ENCODE data around the gene RBM10.

The RBM10 gene

GRCh38 chrX:47218280-47218919 lies 73.4 kb downstream of the RBM10 start, which contains the start of gene CDK16:
Gene CDK16 (plus strand): TSS chrX:47218681. CDS start chrX:47223558, 4,877 bp downstream.
- peak; percentile 73 for DNase-seq (ENCODE audit: low spot score)

DNA sequence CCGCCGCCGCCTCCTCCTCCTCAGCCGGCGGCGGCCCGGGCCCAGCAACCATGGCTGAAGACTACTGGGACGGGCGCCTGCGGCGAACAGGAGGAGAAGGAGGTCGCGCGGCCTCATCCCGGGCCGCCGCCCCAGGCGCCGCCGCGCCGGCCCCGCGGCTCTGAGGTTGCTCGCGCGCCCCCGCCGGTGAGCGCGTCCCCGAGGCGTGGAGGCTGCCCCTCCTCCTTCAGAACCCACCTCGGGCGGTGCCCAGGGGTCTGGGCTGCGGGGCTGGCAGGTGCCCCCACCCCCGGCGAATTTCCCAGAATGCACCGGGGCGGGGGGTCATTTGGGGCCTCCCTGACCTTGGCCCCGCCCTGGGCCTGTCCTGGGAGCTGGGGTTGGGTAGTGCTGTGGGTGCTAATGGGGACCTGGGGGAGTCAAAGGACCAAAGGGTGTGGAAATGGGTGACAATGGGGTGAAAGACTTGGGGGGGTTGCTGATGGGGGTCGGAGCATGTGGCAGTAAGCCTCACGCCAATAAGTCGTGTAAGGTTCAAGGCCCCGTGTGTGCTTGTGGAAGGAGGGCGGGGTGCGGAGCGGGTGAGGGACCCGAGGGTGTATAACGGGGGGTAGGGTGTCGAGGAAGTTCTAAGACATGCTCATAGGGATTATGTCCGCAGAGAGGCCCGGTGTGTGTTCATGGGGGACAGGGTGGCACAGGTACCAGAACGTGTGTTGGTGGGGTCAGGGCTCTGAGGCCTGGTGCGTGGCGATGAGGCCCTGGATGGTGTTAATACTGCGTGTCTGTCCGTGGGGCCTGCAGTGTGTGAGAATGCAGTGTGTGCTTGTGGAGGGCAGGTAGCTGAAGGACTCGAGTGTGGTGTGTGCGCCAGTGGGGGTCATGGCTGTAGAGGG lies 74.1 kb downstream of the RBM10 start:
- DNase-seq (ENCODE audit: low spot score), result no peak

GRCh38 chrX:47221756-47222155 lies 76.7 kb downstream of the RBM10 start:
- peak; percentile 47 for DNase-seq (ENCODE audit: low spot score)

GRCh38 chrX:47222751-47223350 lies 77.8 kb downstream of the RBM10 start:
- no peak for DNase-seq (ENCODE audit: low spot score)

DNA sequence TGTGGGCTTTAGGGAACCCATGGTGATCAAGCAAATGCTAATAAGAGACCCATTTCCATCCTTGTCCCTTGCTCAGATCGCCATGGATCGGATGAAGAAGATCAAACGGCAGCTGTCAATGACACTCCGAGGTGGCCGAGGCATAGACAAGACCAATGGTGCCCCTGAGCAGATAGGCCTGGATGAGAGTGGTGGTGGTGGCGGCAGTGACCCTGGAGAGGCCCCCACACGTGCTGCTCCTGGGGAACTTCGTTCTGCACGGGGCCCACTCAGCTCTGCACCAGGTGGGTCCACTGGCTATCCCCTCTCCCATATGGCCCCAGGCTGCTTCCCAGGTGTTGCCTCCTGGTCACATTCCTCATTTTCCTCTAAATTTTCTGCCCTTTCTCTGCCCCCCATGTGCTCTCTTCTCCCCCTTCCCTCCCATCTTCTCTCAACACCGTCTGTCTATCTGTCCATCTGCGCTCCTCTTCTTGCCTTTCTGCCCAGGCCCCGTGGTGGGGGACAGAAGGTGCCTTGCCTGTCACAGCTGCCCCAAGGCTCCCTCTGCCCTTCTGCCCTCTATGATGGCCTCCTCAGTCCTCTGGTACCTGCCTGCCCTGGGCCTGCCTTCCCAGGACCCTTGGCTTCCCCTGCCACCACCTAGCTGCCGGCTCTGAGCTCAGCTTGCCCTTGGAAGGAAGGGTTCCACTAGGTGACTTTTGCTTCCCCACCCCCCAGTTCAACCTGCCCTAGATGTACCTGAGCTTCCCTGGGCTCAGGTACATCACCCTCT lies 78.6 kb downstream of the RBM10 start:
- no peak for DNase-seq (ENCODE audit: low spot score)

DNA sequence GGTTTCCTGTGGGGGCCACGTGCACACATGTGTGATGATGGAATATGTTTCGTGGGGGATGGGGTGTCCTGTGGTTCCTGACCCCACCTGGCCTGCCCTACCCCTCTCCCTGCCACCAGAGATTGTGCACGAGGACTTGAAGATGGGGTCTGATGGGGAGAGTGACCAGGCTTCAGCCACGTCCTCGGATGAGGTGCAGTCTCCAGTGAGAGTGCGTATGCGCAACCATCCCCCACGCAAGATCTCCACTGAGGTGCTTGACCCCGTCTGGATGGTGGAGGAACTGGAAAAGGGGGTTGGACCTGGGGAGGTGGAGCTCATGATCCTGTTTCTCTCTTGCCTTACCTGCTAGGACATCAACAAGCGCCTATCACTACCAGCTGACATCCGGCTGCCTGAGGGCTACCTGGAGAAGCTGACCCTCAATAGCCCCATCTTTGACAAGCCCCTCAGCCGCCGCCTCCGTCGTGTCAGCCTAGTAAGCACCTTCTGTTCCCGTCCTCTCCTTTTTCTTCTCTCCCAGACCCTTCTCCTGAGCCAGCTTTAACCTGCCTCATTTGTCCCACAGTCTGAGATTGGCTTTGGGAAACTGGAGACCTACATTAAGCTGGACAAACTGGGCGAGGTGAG lies 79.4 kb downstream of the RBM10 start:
- no peak for DNase-seq (ENCODE audit: low spot score)

DNA sequence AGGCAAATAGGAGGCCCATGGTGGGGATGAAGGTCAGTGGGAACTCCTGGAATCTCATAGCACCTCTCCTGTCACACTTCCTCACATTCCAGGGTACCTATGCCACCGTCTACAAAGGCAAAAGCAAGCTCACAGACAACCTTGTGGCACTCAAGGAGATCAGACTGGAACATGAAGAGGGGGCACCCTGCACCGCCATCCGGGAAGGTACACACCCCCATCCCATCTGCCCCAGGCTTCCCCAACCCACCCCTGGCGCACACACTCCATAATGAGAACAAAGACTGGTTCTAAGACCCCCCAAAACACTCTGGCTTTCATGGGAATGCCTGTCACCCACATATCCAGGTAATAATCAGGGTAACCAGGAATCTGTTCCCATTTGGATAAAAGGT lies 79.9 kb downstream of the RBM10 start:
- DNase-seq (ENCODE audit: low spot score), result no peak

GRCh38 chrX:47226071-47226470 lies 81.0 kb downstream of the RBM10 start:
- DNase-seq (ENCODE audit: low spot score), result no peak

- no peak for DNase-seq (ENCODE audit: low spot score)
Measured at GRCh38 chrX:47226531-47227333, 81.7 kb downstream of the RBM10 start.

DNA sequence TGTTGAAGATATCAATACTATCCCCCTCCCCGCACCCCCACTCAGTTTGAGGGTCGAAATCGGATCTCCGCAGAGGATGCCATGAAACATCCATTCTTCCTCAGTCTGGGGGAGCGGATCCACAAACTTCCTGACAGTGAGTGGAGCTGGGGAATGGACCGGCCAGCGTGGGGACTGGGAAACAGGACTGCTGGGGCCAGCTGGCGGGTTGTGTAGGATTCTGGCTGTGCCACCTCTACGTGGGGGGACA lies 82.2 kb downstream of the RBM10 start:
- no peak for DNase-seq (ENCODE audit: low spot score)

DNA sequence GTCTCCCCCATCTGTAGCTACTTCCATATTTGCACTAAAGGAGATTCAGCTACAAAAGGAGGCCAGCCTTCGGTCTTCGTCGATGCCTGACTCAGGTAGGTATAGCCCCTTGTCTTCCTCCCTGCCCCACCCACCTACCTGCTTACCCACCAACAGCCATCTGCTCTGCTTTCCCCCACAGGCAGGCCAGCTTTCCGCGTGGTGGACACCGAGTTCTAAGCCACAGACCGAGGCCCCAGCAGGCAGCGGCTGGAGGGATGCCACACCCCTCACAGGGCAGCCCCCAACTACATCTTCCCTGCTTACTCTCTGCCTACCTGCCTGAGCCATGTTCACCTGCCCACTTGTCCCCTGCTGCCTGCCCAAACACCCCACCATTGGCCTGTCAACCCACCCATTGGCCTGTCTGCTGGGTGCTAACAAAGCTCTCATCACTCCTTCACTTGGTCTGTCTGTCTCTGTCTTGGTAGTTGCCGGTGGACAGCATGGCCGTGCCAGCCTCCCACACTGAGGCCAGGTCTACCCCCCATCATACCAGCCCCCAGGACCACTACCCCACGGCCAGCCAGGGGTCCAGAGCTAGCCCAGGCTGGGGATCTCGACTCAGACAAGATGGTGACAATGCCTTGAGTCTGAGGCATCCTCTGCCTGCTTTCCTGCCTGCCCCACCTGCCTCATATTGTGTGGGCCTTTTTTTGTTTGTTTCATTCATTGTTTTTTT lies 83.7 kb downstream of the RBM10 start:
- DNase-seq (ENCODE audit: low spot score), result no peak

DNA sequence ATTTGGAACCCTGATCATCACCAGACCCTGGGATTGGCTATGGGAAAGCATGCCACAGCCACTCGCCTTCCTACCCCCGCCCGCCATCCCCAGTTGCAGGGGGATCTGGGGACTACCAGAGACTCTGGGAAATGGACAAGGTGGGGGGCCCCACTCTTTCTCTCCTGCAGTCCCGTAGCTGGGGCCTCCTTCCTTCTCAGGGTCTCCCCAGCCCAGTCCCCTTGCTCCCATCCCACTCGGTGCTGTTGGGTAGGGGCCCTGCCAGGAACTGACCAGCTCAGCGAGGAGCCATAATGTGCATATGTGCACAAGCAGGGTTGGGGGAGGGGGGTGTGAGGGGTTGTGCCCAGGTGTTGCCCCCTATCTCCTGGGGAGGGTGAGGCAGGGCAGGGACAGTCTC lies 84.4 kb downstream of the RBM10 start:
- DNase-seq (ENCODE audit: low spot score), result no peak

DNA sequence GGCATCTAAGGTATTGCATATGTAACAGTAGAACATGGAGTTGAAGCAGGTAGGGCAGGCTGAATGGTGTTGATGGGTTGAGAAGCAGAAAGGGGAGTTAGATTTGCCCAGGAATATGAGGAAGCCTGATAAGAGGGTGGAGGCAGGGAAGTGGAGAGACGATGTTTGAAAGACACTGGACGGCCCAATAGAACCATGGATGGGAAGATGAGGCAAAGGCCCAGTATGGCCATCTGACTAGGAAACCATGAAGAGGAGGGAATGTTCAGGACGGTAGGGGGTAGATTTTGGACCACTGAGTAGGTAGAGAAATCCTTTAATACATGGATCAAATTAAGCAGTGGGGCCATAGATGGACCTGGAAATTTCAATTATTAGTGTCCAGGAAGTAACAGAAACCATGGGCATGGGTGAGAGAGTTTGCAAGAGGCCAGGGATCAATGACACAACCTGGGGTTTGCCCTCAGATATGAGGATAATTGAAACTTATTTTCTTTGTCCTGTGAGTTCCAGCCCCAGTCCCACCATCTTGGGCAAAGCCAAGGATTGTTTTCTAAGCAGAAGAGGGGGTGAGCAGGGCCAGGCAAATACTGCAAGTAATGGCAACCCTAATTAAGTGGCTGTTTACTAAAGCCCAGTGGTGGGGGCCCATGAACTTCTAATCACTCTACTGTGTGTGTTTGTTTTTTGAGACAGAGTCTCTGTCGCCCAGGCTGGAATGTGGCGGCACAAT lies 85.3 kb downstream of the RBM10 start:
- DNase-seq (ENCODE audit: low spot score), result no peak

- no peak for DNase-seq (ENCODE audit: low spot score)
Measured at GRCh38 chrX:47231167-47231566, 86.1 kb downstream of the RBM10 start.

- no peak for DNase-seq (ENCODE audit: low spot score)
Measured at GRCh38 chrX:47232197-47232802, 87.3 kb downstream of the RBM10 start.

GRCh38 chrX:47232803-47233332 lies 87.8 kb downstream of the RBM10 start, which contains the start of gene USP11:
Gene USP11 (plus strand): TSS chrX:47233009. CDS start chrX:47233044, 35 bp downstream.
- peak; percentile 58 for DNase-seq (ENCODE audit: low spot score)

GRCh38 chrX:47233333-47234113 lies 88.5 kb downstream of the RBM10 start:
- DNase-seq (ENCODE audit: low spot score), result peak; percentile 97

DNA sequence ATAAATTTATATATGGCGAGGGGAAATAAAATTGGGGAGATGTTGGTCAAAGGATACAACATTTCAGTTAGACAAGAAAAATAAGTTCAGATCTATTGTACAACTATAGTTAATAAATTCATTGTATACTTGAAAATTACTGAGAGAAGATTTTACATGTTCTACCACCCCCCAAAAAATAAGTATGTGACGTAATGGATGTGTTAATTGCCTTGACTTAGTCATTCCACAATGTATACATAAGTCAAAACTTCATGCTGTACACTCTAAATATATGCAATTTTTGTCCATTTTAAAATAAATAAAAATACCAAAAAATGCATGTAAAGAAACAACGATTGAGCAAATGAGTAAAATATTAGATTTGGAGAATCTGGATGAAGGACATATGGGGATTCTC lies 89.6 kb downstream of the RBM10 start:
- no peak for DNase-seq (ENCODE audit: low spot score)
